Nephron progenitor cell (in vitro differentiated cells): ENCODE measurements around the gene FAM200B.
A peak's percentile ranks its signal among the peaks of the same experiment; 100 is the strongest.

Experiments used
- DNase-seq: peaks from one replicate; pipeline ENCODE4 v3.0.0; 2021
- H3K27ac Mint-ChIP-seq: 2 replicates; pipeline ENCODE4 v1.8.0; 2021; ENCODE audit warnings: mild to moderate bottlenecking, moderate library complexity, mixed read lengths
- H3K27me3 Mint-ChIP-seq: 2 replicates; pipeline ENCODE4 v1.8.0; 2021; ENCODE audit warnings: mild to moderate bottlenecking, low read depth, mixed read lengths; ENCODE audit not compliant: poor library complexity
- H3K36me3 Mint-ChIP-seq: 2 replicates; pipeline ENCODE4 v1.8.0; 2021; ENCODE audit warnings: low read depth, mixed read lengths
- H3K4me1 Mint-ChIP-seq: 2 replicates; pipeline ENCODE4 v1.8.0; 2021; ENCODE audit warnings: mixed read lengths
- H3K4me3 Mint-ChIP-seq: 2 replicates; pipeline ENCODE4 v1.8.0; 2021; ENCODE audit warnings: mild to moderate bottlenecking, moderate library complexity, mixed read lengths
- H3K9me3 Mint-ChIP-seq: 2 replicates; pipeline ENCODE4 v1.8.0; 2021; ENCODE audit warnings: mild to moderate bottlenecking, moderate library complexity, mixed read lengths
- TF ChIP-seq, protein P1 (sequence below): fragments of 200-600 bp; sonication (generic); IDR thresholded peaks from 2 replicates; pipeline ENCODE4 v1.5.0; 2021; ENCODE audit warnings: antibody characterized with exemption

FAM200B gene

GRCh38 chr4:15655223-15656037, 26.2 kb upstream of the FAM200B start, which contains the start of gene FBXL5:
FBXL5 (minus strand) TSS chr4:15655357; CDS start chr4:15655287, 70 bp downstream.
- H3K27me3 Mint-ChIP-seq, result peaks cover 3% of the 10 kb centered on the region
- H3K4me3 Mint-ChIP-seq, result peak within 1 kb of the TSS; percentile 99
- H3K27ac Mint-ChIP-seq, result peak within 1 kb of the TSS; percentile 100
- peaks cover 5% of the 10 kb centered on the region for H3K36me3 Mint-ChIP-seq
- no peaks in the 10 kb centered on the region for H3K9me3 Mint-ChIP-seq
- TF ChIP-seq, protein P1, sequence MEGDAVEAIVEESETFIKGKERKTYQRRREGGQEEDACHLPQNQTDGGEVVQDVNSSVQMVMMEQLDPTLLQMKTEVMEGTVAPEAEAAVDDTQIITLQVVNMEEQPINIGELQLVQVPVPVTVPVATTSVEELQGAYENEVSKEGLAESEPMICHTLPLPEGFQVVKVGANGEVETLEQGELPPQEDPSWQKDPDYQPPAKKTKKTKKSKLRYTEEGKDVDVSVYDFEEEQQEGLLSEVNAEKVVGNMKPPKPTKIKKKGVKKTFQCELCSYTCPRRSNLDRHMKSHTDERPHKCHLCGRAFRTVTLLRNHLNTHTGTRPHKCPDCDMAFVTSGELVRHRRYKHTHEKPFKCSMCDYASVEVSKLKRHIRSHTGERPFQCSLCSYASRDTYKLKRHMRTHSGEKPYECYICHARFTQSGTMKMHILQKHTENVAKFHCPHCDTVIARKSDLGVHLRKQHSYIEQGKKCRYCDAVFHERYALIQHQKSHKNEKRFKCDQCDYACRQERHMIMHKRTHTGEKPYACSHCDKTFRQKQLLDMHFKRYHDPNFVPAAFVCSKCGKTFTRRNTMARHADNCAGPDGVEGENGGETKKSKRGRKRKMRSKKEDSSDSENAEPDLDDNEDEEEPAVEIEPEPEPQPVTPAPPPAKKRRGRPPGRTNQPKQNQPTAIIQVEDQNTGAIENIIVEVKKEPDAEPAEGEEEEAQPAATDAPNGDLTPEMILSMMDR, result no peak
- DNase-seq, result peak; percentile 81
- H3K4me1 Mint-ChIP-seq, result peaks cover 43% of the 10 kb centered on the region

DNA sequence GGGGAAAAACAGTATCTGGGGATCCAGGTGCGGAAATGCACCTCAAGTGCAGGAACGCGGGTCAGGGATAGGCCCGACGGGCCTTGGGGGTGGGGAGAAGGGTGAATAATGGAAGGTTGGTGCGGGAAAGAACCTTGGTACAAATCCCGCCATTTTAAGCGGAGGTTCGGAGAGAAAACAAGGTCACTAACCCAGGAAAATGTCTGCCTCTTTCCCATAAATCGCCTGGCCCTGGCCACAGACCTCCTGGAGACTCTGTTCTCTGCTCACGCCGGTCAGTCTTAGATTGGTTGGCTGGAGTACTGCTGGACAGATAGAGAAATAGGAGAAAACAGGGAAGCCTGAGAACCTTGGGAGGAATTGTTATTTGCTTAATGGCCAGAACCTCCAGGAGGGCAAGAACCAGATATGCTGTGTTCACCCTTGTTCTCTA, 25.6 kb upstream of the FAM200B start:
- H3K36me3 Mint-ChIP-seq, result peaks cover 5% of the 10 kb centered on the region
- TF ChIP-seq, protein P1, result no peak
- peaks cover 38% of the 10 kb centered on the region for H3K4me1 Mint-ChIP-seq
- peaks cover 3% of the 10 kb centered on the region for H3K27me3 Mint-ChIP-seq
- no peaks in the 10 kb centered on the region for H3K9me3 Mint-ChIP-seq
- H3K4me3 Mint-ChIP-seq, result peak overlapping the region; percentile 90
- no peak for DNase-seq
- H3K27ac Mint-ChIP-seq, result peak overlapping the region; percentile 95

GRCh38 chr4:15657366-15657765, 24.3 kb upstream of the FAM200B start:
- Mint-ChIP-seq H3K36me3 (peaks cover 5% of the 10 kb centered on the region), H3K4me3 (no peak overlapping the region), H3K27ac (no peak overlapping the region), H3K9me3 (no peaks in the 10 kb centered on the region), H3K4me1 (peaks cover 25% of the 10 kb centered on the region), H3K27me3 (peaks cover 3% of the 10 kb centered on the region)
- no peak for DNase-seq
- TF ChIP-seq, protein P1, result no peak

GRCh38 chr4:15658136-15658770, 23.4 kb upstream of the FAM200B start:
- H3K27me3 Mint-ChIP-seq, result peaks cover 3% of the 10 kb centered on the region
- DNase-seq, result no peak
- TF ChIP-seq, protein P1, result no peak
- H3K4me1 Mint-ChIP-seq, result peaks cover 16% of the 10 kb centered on the region
- H3K9me3 Mint-ChIP-seq, result no peaks in the 10 kb centered on the region
- H3K27ac Mint-ChIP-seq, result no peak overlapping the region
- H3K4me3 Mint-ChIP-seq, result no peak overlapping the region
- peaks cover 5% of the 10 kb centered on the region for H3K36me3 Mint-ChIP-seq

DNA sequence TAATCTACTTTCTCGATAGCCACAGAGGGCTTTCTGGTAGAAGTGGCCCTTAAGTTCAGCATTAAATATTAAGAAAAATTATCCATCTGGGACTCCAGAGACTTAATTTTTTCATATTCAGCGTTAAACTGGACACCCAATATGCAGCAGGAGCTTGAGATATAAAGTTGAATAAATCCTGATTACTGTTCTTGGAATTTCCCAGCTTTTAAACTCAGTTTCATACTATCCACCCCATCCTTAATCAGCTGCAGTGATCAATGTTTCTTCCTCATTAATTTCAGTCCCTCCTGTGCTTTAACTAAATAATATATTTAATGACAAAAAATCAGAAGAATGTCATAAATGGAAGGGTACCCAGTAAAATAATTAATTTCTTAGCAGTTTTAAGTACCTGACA, 22.8 kb upstream of the FAM200B start:
- DNase-seq, result no peak
- peaks cover 11% of the 10 kb centered on the region for H3K4me1 Mint-ChIP-seq
- H3K27ac Mint-ChIP-seq, result no peak overlapping the region
- peaks cover 5% of the 10 kb centered on the region for H3K36me3 Mint-ChIP-seq
- no peaks in the 10 kb centered on the region for H3K9me3 Mint-ChIP-seq
- no peak overlapping the region for H3K4me3 Mint-ChIP-seq
- peaks cover 3% of the 10 kb centered on the region for H3K27me3 Mint-ChIP-seq
- TF ChIP-seq, protein P1, result no peak
